Body of pancreas (tissue), 4 donors: ENCODE measurements around the gene ARMC6. TPM values are rescaled to one million over a fixed set of nuclear protein-coding genes. Genes with fewer than 3 reads are reported as not detected.
"Not testable (repeated sequence)": the region's sequence is repeated elsewhere in the genome, so short reads cannot be mapped to it uniquely, and the experiment has no call there.

Experiments used
- ATAC-seq: fragments of 150-250 bp; one replicate; pipeline ENCODE4 v1.9.1; 2016
- DNase-seq, 4 donors: peaks; one replicate each; pipeline ENCODE4 v3.0.0-alpha.2; 2019
- H3K27ac ChIP-seq, 4 donors: fragments of 200-600 bp; sonication (generic); 1 replicate in 3 of 4; 2 replicates in 1 of 4; pipeline versions ENCODE4 v1.5.1 to v1.6.1; 2016 to 2019; ENCODE audit warnings: mild to moderate bottlenecking in 1 of 4, mixed read lengths in 1 of 4, moderate library complexity in 1 of 4
- H3K27me3 ChIP-seq, 2 donors: fragments of 200-600 bp; sonication (generic); one replicate each; pipeline ENCODE4 v1.6.0; 2016; ENCODE audit warnings: mild to moderate bottlenecking in 1 of 2
- H3K36me3 ChIP-seq, 2 donors: fragments of 200-600 bp; sonication (generic); replicated peaks in 1 of 2; 2 replicates each; pipeline ENCODE4 v1.5.1; 2016; ENCODE audit warnings: low read depth in 2 of 2; ENCODE audit not compliant: insufficient read depth in 1 of 2
- H3K4me1 ChIP-seq: fragments of 200-600 bp; sonication (generic); one replicate; pipeline ENCODE4 v1.6.0; 2016
- H3K4me3 ChIP-seq, 2 donors: fragments of 200-600 bp; sonication (generic); 1 replicate in 1 of 2; 2 replicates in 1 of 2; pipeline ENCODE4 v1.5.1; 2016 to 2019
- H3K9me3 ChIP-seq, 3 donors: fragments of 200-600 bp; sonication (generic); 1 replicate in 2 of 3; 2 replicates in 1 of 3; pipeline ENCODE4 v1.5.1; 2016
- POLR2A ChIP-seq, 3 donors: fragments of 450-650 bp; IDR thresholded peaks; one replicate each; pipeline ENCODE4 v1.6.1; 2016; ENCODE audit warnings: antibody characterized with exemption in 3 of 3, mild to moderate bottlenecking in 2 of 3
- WGBS, 2 donors: methylation state at CpG; one replicate each; pipeline ENCODE4 v1.1.5; 2017; 5-methylcytosine and 5-hydroxymethylcytosine counted together
- intact Hi-C: fragments of 100-400 bp; cut with DNase I; formaldehyde crosslinking; loops from one replicate; pipeline ENCODE4 v1.15.1; 2023
- total RNA-seq, 2 donors: library from RNA; depleted of rRNA; stranded (reverse); fragments of >200 nt; gene quantifications; one replicate each; pipeline ENCODE4 v1.1.0, GENCODE V29; 2016
- TF ChIP-seq, protein P1 (sequence below), 7 experiments: fragments of 450-650 bp in 4 of 7; fragments of 200-600 bp in 3 of 7; sonication (generic) in 3 of 7; IDR thresholded peaks; one replicate each; pipeline ENCODE4 v1.5.1; 2016 to 2019; ENCODE audit warnings: antibody characterized with exemption in 7 of 7

Gene ARMC6
- total RNA-seq, 2 donors from 2014 or later: 15.6 to 27.7 TPM

DNA sequence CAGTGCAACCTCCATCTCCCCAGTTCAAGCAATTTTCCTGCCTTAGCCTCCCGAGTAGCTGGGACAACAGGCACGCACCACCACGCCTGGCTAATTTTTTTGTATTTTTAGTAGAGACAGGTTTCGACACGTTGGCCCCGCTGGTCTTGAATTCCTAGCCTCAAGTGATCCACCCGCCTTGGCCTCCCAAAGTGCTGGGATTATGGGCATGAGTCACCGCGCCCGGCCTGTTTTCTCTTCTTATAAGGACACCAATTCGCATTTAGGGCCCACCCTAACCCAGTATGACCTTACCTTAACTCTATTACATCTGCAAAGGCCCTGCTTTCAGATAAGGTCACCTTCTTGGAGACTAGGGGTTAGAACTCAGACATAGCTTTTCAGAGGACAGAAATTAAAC is 69.8 kb downstream of the ARMC6 start:
- H3K4me3 ChIP-seq: no peak overlapping the region
- no peaks in the 10 kb centered on the region for H3K4me1 ChIP-seq
- DNase-seq: no peak
- no peaks in the 10 kb centered on the region for H3K36me3 ChIP-seq
- intact Hi-C loops: no loop called here
- no peaks in the 10 kb centered on the region for H3K27me3 ChIP-seq
- 90 to 95% methylated on average over 11 of the region's 11 CpGs for WGBS, 2 donors
- TF ChIP-seq, protein P1, sequence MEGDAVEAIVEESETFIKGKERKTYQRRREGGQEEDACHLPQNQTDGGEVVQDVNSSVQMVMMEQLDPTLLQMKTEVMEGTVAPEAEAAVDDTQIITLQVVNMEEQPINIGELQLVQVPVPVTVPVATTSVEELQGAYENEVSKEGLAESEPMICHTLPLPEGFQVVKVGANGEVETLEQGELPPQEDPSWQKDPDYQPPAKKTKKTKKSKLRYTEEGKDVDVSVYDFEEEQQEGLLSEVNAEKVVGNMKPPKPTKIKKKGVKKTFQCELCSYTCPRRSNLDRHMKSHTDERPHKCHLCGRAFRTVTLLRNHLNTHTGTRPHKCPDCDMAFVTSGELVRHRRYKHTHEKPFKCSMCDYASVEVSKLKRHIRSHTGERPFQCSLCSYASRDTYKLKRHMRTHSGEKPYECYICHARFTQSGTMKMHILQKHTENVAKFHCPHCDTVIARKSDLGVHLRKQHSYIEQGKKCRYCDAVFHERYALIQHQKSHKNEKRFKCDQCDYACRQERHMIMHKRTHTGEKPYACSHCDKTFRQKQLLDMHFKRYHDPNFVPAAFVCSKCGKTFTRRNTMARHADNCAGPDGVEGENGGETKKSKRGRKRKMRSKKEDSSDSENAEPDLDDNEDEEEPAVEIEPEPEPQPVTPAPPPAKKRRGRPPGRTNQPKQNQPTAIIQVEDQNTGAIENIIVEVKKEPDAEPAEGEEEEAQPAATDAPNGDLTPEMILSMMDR (IDR thresholded peaks at IDR 0.05): no peak
- TF ChIP-seq POLR2A (IDR thresholded peaks at IDR 0.05): no peak
- no peaks in the 10 kb centered on the region for H3K9me3 ChIP-seq
- H3K27ac ChIP-seq: no peak overlapping the region
- no peak for ATAC-seq

DNA sequence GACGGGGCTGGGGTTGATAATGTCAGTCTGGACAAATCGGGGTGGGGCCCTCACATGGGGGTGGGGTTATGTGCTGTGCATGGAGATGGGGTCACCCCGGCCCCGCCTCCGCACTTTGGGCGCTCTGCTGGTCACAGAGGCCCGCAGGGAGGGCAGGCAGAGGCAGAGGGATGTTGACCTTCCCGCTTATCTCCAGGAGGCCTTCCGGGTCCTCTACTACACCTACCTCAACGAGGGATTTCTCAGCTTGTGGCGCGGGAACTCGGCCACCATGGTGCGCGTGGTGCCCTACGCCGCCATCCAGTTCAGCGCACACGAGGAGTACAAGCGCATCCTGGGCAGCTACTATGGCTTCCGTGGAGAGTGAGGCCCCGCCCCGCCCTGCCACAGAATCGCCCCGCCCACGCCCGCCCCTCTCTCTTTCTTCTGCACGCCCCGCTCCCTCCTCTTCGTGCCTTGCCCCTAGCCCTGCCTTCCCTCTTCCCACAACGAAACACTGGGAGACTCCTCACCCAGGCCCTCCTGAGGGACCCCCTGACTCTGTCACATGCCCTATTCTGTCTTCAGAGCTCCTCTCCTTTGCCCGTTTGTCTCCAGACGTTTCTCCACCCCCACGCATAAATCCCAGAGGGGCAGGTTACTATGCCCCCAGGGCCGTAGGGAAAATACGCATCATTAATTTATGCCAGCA is 72.1 kb downstream of the ARMC6 start:
- 68 to 70% methylated on average over 24 to 29 of the region's 36 CpGs for WGBS, 2 donors
- no peaks in the 10 kb centered on the region for H3K36me3 ChIP-seq
- intact Hi-C loops: no loop called here
- H3K4me1 ChIP-seq: no peaks in the 10 kb centered on the region
- H3K9me3 ChIP-seq: no peaks in the 10 kb centered on the region
- ATAC-seq (peak; percentile 51), DNase-seq (peak in 3 of 4 donors; percentile 34 to 50 (median 47))
- no peak overlapping the region for H3K4me3 ChIP-seq
- no peak overlapping the region for H3K27ac ChIP-seq
- no peaks in the 10 kb centered on the region for H3K27me3 ChIP-seq
- no peak for TF ChIP-seq POLR2A (IDR thresholded peaks at IDR 0.05)
- TF ChIP-seq, protein P1 (IDR thresholded peaks at IDR 0.05): no peak

DNA sequence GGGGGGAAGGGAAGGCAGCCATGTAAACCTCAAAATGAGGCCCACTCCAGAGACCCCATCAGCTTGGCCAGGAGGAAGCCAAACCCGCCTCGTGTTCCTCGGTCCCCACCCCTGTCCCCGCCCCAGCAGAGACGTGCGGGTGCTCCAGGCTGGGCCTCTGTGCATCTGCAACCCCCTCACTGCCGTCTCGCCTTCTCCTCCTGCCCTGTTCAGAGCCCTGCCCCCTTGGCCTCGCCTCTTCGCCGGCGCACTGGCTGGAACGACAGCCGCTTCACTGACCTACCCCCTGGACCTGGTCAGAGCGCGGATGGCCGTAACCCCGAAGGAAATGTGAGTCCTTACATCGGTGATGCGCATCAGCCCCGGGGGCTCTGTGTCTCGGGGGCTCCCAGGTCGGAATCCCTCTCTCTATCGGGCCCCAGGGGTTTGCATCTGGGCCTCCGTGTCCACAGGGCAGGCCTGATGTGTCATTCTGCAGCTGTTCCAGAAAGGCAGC is 72.7 kb downstream of the ARMC6 start:
- no peaks in the 10 kb centered on the region for H3K9me3 ChIP-seq
- no peaks in the 10 kb centered on the region for H3K4me1 ChIP-seq
- WGBS, 2 donors: 61 to 86% methylated on average over 19 to 25 of the region's 25 CpGs
- ATAC-seq: no peak
- no peak overlapping the region for H3K4me3 ChIP-seq
- no peaks in the 10 kb centered on the region for H3K27me3 ChIP-seq
- intact Hi-C loops: no loop called here
- no peak for DNase-seq
- H3K36me3 ChIP-seq: no peaks in the 10 kb centered on the region
- TF ChIP-seq, protein P1 (IDR thresholded peaks at IDR 0.05): no peak
- no peak for TF ChIP-seq POLR2A (IDR thresholded peaks at IDR 0.05)
- H3K27ac ChIP-seq: no peak overlapping the region

DNA sequence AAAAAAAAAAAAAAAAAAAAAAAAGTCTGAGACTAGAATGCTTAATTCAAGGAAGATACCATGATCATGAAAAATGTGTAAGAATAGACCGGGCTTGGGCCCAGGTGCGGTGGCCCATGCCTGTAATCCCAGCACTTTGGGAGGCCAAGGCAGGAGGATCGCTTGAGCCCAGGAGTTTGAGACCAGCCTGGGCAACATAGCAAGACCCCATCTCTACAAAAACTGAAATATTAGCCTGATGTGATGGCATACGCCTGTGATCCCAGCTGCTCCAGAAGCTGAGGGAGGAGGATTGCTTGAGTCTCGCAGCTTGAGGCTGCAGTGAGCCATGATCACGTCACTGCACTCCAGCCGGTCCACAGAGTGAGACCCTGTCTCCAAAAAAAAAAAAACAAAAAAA is 73.5 kb downstream of the ARMC6 start:
- H3K36me3 ChIP-seq, H3K9me3 ChIP-seq, DNase-seq, ATAC-seq, H3K4me3 ChIP-seq, H3K27me3 ChIP-seq, intact Hi-C loops, H3K27ac ChIP-seq, H3K4me1 ChIP-seq: not testable (repeated sequence)
- 95 to 98% methylated on average over 4 to 7 of the region's 7 CpGs for WGBS, 2 donors

DNA sequence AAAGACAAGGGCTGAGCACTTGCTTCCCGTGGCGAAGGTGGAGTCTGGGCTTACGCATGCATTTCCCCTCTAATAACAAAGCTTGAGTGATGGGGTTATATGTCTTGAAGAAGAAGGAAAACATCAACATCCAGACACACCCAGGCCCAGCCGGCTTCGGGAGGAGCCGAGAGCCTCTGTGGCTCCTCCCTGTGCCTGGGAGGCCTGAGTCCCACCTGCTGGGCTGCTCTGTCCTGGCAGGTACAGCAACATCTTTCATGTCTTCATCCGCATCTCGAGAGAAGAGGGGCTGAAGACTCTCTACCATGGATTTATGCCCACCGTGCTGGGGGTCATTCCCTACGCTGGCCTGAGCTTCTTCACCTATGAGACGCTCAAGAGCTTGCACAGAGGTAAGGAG is 74.3 kb downstream of the ARMC6 start:
- Histone ChIP-seq H3K4me3 (no peak overlapping the region), H3K9me3 (no peaks in the 10 kb centered on the region), H3K27me3 (no peaks in the 10 kb centered on the region), H3K36me3 (no peaks in the 10 kb centered on the region), H3K4me1 (no peaks in the 10 kb centered on the region), H3K27ac (no peak overlapping the region)
- TF ChIP-seq POLR2A (IDR thresholded peaks at IDR 0.05): no peak
- TF ChIP-seq, protein P1 (IDR thresholded peaks at IDR 0.05): no peak
- DNase-seq: no peak
- 88 to 93% methylated on average over 7 to 9 of the region's 11 CpGs for WGBS, 2 donors
- intact Hi-C loops: no loop called here
- ATAC-seq: no peak

Other genes starting within 250 kb of the ARMC6 start
- 1 to 10 TPM in 1 of 2 donors, under 1 TPM in 1; 0.33 to 6.0 TPM for gene COMP, start 242.3 kb upstream of the ARMC6 start, total RNA-seq
- gene UPF1, start 201.6 kb upstream of the ARMC6 start, total RNA-seq: 10 to 100 TPM; 38.9 to 59.0 TPM
- gene CERS1, start 137.4 kb upstream of the ARMC6 start, total RNA-seq: under 1 TPM; 0.26 to 0.66 TPM
- gene COPE, start 114.2 kb upstream of the ARMC6 start, total RNA-seq: 100 to 1,000 TPM; 111 to 166 TPM
- 10 to 100 TPM; 39.4 to 44.2 TPM for gene DDX49, start 113.9 kb upstream of the ARMC6 start, total RNA-seq
- gene HOMER3, start 92.4 kb upstream of the ARMC6 start, total RNA-seq: 10 to 100 TPM; 27.5 to 29.0 TPM
- gene SUGP2, start 86 bp upstream of the ARMC6 start, total RNA-seq: 100 to 1,000 TPM in 1 of 2 donors, 10 to 100 TPM in 1; 22.1 to 115 TPM
- gene SLC25A42, start 30.4 kb downstream of the ARMC6 start, total RNA-seq: 10 to 100 TPM; 10.1 to 24.7 TPM
- 10 to 100 TPM; 13.7 to 22.1 TPM for gene TMEM161A, start 104.9 kb downstream of the ARMC6 start, total RNA-seq
- gene MEF2B, start 136.7 kb downstream of the ARMC6 start, total RNA-seq: not detected
- gene BORCS8, start 158.5 kb downstream of the ARMC6 start, total RNA-seq: 10 to 100 TPM in 1 of 2 donors, 1 to 10 TPM in 1; 5.4 to 25.4 TPM
- gene RFXANK, start 158.7 kb downstream of the ARMC6 start, total RNA-seq: 10 to 100 TPM; 16.1 to 43.8 TPM
- gene NR2C2AP, start 169.8 kb downstream of the ARMC6 start, total RNA-seq: 10 to 100 TPM; 13.8 to 16.1 TPM
- gene NCAN, start 178.4 kb downstream of the ARMC6 start, total RNA-seq: not detected
- gene TM6SF2, start 239.7 kb downstream of the ARMC6 start, total RNA-seq: not detected